NCI-H1092 treated with DMSO at 0.1 percent for 48 hours (cell line): ENCODE measurements around the gene SPANXN3.
"Not testable (repeated sequence)": the region's sequence is repeated elsewhere in the genome, so short reads cannot be mapped to it uniquely, and the experiment has no call there.

Experiments used
- DNase-seq: peaks from one replicate; lab custom pipeline; 2025; lab: John Stamatoyannopoulos, UW

The SPANXN3 gene

GRCh38 chrX:143517375-143517774 is at the start of gene SPANXN3:
SPANXN3 (minus strand) TSS chrX:143517475; CDS start chrX:143517391, 84 bp downstream.
- DNase-seq, result not testable (repeated sequence)

- peak; percentile 65 for DNase-seq
Observed at GRCh38 chrX:143536176-143536575, 18.9 kb upstream of the SPANXN3 start.

- not testable (repeated sequence) for DNase-seq
Observed at GRCh38 chrX:143502196-143502595, 15.1 kb downstream of the SPANXN3 start.

- DNase-seq, result no peak
Observed at GRCh38 chrX:143500751-143501150, 16.5 kb downstream of the SPANXN3 start.

GRCh38 chrX:143486105-143486504 is 31.2 kb downstream of the SPANXN3 start:
- DNase-seq, result no peak

- DNase-seq, result no peak
Observed at GRCh38 chrX:143476751-143477150, 40.5 kb downstream of the SPANXN3 start.

- DNase-seq, result peak; percentile 86
Observed at GRCh38 chrX:143472347-143472938, 44.8 kb downstream of the SPANXN3 start.

GRCh38 chrX:143466130-143466529 is 51.1 kb downstream of the SPANXN3 start:
- DNase-seq, result no peak

GRCh38 chrX:143462696-143463095 is 54.6 kb downstream of the SPANXN3 start:
- DNase-seq, result no peak

GRCh38 chrX:143461606-143462005 is 55.7 kb downstream of the SPANXN3 start:
- no peak for DNase-seq
